ENCODE measurements around the gene GAPVD1.
"Not testable (repeated sequence)": the region's sequence is repeated elsewhere in the genome, so short reads cannot be mapped to it uniquely, and the experiment has no call there.

GAPVD1 gene

GRCh38 chr9:125258160-125258785, 3.4 kb upstream of the GAPVD1 start:
- DNase-seq = no peak

GRCh38 chr9:125258832-125259534, 2.6 kb upstream of the GAPVD1 start:
- DNase-seq = no peak

DNA sequence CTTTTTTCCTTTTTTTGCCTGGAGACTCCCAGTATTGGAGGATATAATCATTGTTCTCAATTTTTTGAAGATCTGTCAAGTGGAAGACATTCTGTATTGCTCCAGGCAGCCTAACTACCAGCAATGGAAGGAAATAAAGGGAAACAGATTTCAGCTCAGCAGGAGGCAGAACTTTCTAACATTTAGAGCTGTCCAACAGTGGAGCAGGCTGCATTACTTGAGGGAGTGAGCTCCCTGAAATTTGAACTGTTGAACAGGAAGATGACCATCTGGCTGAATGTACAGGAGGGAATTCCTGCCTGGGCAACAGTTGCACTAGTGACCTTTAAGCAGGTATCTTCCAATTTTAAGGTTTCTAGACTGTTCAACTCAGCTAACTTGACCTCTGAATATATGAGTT, 1.1 kb upstream of the GAPVD1 start:
- DNase-seq = no peak

GRCh38 chr9:125262294-125262991, 817 bp downstream of the GAPVD1 start:
- no peak for DNase-seq

DNA sequence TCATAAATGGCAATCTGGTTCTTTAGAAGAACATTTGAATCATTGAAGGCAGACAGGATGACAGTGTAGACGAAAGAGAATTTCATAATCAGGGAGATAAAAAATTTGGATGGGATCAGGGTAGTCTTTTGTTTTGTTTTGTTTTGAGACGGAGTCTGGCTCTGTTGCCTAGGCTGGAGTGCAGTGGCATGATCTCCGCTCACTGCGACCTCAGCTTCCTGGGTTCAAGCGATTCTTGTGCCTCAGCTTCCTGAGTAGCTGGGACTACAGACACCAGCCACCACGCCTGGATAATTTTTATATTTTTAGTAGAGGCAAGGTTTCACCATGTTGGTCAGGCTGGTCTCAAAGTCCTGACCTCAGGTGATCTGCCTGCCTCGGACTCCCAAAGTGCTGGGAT, 2.4 kb downstream of the GAPVD1 start:
- DNase-seq = not testable (repeated sequence)

- DNase-seq = no peak
Observed at GRCh38 chr9:125268394-125269013, 6.9 kb downstream of the GAPVD1 start.

DNA sequence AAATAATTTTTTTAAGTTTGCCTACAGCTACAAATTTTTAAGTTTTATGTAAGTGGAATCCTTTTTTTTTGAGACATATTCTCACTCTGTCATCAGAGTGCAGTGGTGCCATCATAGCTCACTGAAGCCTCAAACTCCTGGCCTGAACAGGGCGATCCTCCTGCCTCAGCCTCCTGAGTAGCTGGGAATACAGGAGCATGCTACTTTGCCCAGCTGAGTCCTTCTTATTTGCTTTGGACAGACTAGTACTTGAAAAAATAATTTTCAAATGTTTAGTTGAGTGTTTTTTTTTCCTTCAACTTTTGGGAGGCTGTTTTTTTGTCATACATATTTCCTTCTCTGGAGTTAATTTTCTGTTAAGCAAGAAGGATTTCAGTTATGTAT, 7.4 kb downstream of the GAPVD1 start:
- DNase-seq = no peak

DNA sequence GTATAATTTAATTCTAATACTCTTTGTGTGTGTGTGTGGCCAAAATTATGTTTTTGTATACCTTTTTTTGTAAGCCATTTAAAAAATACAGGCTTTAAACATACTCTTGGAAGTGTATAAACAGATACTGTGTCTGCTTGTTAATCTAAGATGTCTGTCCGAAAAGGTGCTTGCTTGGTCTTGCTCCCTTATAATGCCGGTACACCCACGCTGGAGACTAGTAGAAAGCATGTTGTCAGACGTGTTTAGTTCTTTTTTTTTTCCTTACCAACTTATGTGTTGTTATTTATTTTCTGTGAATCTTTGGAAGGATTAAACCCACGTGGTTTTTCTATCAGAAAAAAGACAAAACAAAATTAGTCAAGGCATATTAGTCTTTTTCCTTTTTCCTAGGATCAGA, 9.5 kb downstream of the GAPVD1 start:
- DNase-seq = no peak

DNA sequence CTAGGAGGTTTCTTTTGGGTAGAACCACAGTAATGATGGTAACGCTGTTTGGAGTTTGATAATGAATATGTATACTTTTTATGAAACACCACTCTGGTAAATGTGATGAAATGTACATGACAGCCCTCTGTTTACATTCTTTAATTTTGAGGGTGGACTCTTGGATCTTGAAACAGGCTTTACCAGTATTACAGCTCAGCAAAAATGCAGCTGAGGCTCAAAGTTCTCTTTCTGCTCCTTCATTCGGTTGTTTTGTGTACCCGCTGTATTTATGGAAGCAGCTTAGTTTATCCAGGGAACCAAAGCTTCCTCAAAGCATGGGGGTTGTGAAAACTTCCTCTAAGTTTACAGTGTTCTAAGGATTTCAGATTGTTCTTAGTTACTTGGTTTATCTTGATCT, 11.1 kb downstream of the GAPVD1 start:
- no peak for DNase-seq

- no peak for DNase-seq
Observed at GRCh38 chr9:125276771-125277170, 15.1 kb downstream of the GAPVD1 start.

GRCh38 chr9:125277411-125277810, 15.8 kb downstream of the GAPVD1 start:
- no peak for DNase-seq

DNA sequence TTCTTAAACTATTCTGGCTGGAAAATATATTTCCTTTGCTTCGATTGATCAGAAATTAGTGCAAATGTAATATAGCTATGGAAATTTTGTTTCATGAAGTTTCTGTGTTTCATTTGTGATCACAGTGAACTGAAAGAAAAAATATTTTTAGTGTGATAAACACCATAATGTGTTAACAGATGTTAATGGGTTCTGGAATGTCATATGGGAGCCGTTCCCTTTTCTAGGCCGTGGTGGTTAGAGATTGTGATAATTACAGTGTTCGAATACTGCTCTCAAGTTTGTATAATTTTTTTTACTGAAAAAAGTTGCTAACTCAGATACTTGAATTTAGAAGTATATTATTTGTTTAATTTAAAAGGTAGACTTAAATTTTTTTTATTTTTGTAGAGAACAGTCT, 19.3 kb downstream of the GAPVD1 start:
- DNase-seq = no peak

GRCh38 chr9:125284855-125285254, 23.2 kb downstream of the GAPVD1 start:
- DNase-seq = no peak

DNA sequence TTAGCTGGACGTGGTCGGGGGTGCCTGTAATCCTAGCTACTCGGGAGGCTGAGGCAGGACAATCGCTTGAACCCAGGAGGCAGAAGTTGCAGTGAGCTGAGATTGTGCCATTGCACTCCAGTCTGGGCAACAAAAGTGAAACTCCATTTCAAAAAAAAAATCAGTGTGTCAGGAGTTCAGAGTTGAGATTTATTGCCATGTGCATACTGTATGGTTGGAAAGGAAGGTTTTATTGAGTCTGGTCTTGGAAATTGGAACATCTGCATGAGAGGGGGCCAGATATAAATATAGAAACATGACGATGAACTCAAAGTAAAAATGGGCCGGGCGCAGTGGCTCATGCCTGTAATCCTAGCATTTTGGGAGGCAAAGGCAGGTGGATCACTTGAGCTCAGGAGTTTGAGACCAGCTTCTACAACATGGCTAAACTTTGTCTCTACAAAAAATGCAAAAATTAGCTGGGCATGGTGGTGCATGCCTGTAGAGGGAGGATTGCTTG, 25.4 kb downstream of the GAPVD1 start:
- not testable (repeated sequence) for DNase-seq

DNA sequence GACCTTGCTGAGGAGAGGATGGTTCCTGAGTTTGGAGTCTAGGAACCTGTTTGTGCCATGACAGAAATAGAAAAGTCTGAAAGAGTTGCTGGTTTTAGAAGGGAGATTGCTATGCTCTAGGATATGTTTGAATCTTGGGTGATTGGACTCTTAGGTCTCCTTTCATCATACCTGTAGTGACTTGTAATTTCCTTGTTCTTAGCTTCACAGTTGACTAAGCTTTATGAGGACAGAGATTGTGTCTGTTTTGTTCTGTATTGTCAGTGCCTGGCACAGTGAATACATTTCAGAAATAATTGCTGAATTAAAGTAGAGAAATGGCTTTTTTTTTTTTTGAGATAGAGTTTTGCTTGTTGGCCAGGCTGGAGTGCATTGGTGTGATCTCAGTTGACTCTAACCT, 31.5 kb downstream of the GAPVD1 start:
- DNase-seq = no peak

DNA sequence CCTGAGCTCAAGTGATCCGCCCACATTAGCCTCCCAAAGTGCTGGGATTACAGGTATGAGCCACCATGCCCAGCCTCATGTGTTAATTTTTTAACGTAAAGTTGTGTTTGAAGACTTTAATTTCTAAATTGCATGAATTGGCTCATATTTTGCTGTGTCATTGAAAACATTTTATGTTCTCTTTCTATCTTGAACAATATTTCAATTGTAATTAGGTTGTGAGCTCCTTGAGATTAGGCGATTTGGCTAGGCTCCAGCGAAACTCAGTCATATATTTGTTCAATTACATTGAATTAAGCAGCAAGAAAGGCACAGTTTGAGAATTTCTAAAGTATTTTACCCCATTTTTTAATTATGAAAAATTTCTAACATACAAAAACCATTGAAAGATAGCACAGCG, 34.0 kb downstream of the GAPVD1 start:
- no peak for DNase-seq

DNA sequence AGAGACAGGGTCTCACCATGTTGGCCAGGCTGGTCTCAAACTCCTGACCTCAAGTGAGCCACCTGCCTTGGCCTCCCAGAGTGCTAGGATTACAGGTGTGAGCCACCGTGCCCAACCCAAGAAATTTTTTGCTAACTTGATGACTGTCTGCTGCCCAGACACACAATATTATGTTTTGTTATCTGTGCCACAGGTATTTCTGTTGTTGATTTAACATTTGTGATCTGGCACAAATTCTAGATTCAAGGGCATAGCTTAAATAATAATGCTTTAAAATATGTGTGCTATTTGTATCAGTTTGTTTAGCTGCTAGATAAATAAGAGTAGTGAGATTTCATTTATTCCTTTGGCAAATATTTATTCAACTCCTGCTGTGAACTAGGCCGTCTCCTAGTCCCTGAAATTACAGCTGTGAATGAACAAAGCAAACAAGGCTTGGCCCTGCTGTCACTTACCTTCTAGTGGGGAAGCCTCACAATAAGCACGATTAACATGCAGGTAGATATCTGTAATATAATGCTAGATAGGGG, 35.3 kb downstream of the GAPVD1 start:
- no peak for DNase-seq

DNA sequence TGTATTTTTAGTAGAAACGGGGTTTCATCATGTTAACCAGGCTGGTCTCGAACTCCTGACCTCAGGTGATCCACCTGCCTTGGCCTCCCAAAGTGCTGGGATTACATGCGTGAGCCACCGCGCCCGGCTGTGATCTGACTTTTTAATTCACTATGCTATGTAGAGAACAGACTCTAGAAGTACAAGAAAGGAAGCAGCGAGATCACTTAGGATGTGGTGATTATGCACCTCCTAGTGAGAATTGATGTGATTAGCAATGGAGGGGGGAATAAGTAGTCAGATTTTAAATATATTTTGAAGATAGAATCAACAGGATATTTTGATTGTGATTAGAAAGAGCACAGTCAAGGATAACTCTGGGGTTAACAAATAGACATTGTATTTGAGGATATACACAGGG, 36.3 kb downstream of the GAPVD1 start:
- DNase-seq = no peak

DNA sequence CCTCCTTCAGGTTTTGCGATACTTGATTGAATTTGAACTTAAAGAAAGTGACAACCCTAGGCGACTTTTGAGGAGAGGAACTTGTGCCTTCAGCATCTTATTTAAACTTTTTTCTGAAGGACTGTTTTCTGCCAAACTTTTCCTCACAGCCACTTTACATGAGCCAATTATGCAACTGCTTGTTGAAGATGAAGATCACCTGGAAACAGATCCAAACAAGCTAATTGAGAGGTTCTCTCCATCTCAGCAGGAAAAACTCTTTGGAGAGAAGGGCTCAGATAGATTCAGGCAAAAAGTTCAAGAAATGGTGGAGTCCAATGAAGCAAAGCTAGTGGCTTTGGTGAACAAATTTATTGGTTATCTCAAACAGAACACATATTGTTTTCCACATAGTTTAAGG, 40.6 kb downstream of the GAPVD1 start:
- DNase-seq = no peak

DNA sequence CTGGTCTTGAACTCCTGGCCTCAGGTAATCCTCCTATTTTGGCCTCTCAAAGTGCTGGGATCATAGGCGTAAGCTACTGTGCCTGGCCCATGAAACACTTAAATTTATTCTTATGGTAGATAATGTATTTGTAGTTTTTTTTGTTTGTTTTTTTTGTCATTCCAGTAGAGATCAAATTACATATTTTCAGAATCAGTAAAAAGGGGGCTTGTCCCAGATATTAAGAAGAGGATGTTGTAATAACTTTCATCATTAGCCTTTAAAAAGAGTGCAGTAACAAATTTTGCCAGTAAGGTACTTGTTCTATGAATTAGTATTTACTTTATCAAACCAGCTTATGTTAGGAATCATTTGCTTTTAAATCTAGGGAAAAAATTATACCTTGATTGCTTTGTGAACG, 42.6 kb downstream of the GAPVD1 start:
- no peak for DNase-seq

DNA sequence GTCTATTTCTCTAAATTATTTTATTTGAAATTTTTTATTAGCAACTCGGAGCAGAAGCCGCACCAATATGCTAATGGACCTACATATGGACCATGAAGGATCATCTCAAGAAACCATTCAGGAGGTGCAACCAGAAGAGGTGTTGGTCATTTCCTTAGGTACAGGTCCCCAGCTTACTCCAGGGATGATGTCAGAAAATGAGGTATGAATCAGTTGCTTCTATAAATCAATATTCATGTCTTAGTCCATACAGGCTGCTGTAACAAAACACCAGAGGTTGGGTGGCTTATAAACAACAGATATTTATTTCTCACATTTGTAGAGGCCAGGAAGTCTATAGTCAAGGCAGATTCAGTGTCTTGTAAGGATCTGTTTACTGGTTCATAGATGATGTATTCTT, 50.8 kb downstream of the GAPVD1 start:
- no peak for DNase-seq

DNA sequence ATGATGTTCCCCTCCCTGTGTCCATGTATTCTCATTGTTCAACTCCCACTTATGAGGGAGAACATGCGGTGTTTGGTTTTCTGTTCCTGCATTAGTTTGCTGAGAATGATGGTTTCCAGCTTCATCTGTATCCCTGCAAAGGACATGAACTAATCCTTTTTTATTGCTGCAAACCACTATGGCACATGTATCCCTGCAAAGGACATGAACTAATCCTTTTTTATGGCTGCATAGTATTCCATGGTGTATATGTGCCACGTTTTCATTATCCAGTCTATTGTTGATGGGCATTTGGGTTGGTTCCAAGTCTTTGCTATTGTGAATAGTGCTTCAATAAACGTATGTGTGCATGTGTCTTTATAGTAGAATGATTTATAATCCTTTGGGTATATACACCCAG, 54.7 kb downstream of the GAPVD1 start:
- not testable (repeated sequence) for DNase-seq

- DNase-seq = no peak
Observed at GRCh38 chr9:125317704-125318103, 56.1 kb downstream of the GAPVD1 start.
